Activated naive CD4-positive, alpha-beta T cell treated with anti-CD3 and anti-CD28 coated beads for 36 hours (primary cell): ENCODE results near the gene RNU5B-1. TPM values are rescaled to one million over a fixed set of nuclear protein-coding genes. Genes with fewer than 3 reads are reported as not detected.

Experiments
- CTCF ChIA-PET: fragments of 350-600 bp; sonication (Branson Sonifier 250); formaldehyde crosslinking; loops from one replicate; lab custom pipeline; 2021; ENCODE audit warnings: antibody characterized with exemption; lab: Charles Lee
- DNase-seq: peaks from one replicate; pipeline ENCODE4 v3.0.0-alpha.2; 2020
- H3K27ac Mint-ChIP-seq: one replicate; pipeline ENCODE4 v1.8.0; 2021; ENCODE audit warnings: mild to moderate bottlenecking, mixed read lengths
- H3K27me3 Mint-ChIP-seq: one replicate; pipeline ENCODE4 v1.8.0; 2021; ENCODE audit warnings: low read depth, mixed read lengths
- H3K36me3 Mint-ChIP-seq: one replicate; pipeline ENCODE4 v1.8.0; 2021; ENCODE audit warnings: low read depth, mixed read lengths
- H3K4me1 Mint-ChIP-seq: one replicate; pipeline ENCODE4 v1.8.0; 2021; ENCODE audit warnings: low read depth, mixed read lengths
- H3K4me3 Mint-ChIP-seq: one replicate; pipeline ENCODE4 v1.8.0; 2021; ENCODE audit warnings: mild to moderate bottlenecking, moderate library complexity, mixed read lengths
- H3K9me3 Mint-ChIP-seq: one replicate; pipeline ENCODE4 v1.8.0; 2021; ENCODE audit warnings: mixed read lengths
- intact Hi-C: fragments of 100-400 bp; cut with micrococcal nuclease; formaldehyde crosslinking; loops from one replicate; pipeline ENCODE4 v1.15.1; 2023
- total RNA-seq, 2 experiments: library from RNA; stranded (reverse); gene quantifications; one replicate each; pipeline ENCODE4 v1.2.3, GENCODE V29; 2021

Gene RNU5B-1
- total RNA-seq, 2 experiments from 2014 or later, result not detected

DNA sequence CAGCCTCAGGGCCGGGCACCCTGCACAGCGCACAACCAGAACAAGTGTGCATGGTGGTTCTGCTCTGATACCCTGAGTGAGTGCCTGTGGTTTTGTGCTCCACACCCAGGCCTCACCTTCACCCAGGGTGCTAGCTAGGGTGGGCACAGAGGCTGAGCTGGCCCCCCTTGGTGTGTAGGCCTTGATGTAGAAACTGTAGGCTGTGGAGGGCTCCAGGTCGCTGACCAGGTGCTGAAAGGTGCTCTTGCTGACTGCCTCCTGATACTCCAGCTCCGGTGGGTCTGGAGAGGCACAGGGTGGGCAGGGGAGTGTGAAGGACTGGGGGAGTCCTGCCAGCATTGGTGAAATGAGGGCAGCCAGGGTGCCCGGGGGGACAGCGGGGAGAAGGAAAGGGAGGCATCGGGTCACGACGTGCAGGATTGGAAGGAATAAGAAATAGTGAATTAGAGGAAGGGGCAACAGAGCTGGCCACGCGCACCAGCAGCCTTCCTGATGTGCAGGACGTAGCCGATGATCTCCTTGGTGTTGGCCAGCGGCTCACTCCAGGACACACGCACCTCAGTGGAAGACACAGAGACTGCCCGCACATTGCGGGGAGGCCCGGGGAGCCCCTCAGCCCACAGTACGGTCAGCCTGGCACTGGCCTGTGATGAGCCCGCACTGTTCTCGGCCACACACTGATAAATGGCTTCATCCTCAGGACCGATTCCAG lies 26.6 kb downstream of the RNU5B-1 start:
- Mint-ChIP-seq H3K27ac (no peak overlapping the region), H3K27me3 (peaks cover 5% of the 10 kb centered on the region), H3K9me3 (no peaks in the 10 kb centered on the region), H3K4me1 (no peaks in the 10 kb centered on the region), H3K36me3 (no peaks in the 10 kb centered on the region), H3K4me3 (no peak overlapping the region)
- no peak for DNase-seq
- intact Hi-C loops, result no loop called here
- CTCF ChIA-PET, result no interaction called here

DNA sequence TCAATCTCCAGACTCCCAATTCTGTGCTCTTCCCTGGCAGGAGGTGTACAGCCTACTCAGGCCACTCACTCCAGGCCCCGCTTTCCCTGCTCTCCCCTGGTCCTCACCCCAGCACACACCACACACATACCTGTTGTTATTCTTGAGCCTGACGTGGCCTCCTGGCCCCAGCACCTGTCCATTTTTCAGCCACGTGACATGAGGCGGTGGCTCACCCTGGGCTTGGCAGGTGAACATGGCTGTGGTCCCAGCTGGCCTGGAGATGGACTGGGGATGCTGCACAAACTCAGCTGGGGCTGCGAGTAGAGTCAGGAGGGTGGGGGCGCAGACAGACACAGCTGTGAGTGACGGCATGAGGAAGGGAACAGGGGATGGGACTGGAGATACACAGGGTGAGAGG lies 27.3 kb downstream of the RNU5B-1 start:
- CTCF ChIA-PET, result no interaction called here
- DNase-seq, result no peak
- Mint-ChIP-seq H3K27ac (no peak overlapping the region), H3K36me3 (no peaks in the 10 kb centered on the region), H3K4me3 (no peak overlapping the region), H3K9me3 (no peaks in the 10 kb centered on the region), H3K4me1 (no peaks in the 10 kb centered on the region), H3K27me3 (peaks cover 5% of the 10 kb centered on the region)
- intact Hi-C loops, result no loop called here

DNA sequence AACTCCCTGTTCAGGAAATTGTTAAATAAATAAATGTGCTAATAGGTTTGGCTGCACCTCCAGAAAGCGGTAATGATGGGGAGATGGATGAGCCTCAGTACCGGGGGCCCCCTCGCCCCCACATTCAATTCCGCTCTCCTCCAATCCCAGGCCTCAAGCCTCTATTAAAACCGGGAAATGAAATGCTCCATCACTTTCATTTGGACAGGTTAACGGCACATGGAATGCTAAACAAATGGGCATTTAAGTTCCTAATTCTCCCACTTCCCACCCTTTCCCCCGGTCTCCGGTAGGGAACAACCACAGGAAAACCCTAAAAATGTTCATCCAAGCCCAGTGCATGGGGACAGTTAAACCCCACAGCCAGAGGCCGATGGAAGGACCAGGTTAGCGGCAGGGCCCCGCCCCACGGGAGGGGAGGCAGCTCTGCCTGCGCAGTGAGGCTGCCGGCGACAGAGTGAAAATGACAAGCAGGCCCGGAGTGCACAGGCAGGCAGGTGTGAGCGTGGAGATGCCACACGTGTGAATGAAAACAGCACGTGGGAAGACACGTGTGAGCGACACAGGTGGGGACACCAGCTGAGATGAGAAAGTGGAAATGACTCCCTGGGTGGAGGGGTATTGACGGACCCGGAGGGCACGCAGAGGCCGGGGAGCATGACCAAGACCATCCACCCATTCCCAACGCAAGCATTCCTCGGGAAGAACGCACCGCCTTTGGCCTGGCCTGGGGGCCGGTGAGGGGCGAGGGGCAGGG lies 28.1 kb downstream of the RNU5B-1 start:
- H3K27me3 Mint-ChIP-seq, result peaks cover 5% of the 10 kb centered on the region
- DNase-seq, result no peak
- H3K4me1 Mint-ChIP-seq, result no peaks in the 10 kb centered on the region
- no peaks in the 10 kb centered on the region for H3K36me3 Mint-ChIP-seq
- H3K4me3 Mint-ChIP-seq, result no peak overlapping the region
- no peaks in the 10 kb centered on the region for H3K9me3 Mint-ChIP-seq
- intact Hi-C loops, result no loop called here
- CTCF ChIA-PET, result no interaction called here
- no peak overlapping the region for H3K27ac Mint-ChIP-seq

DNA sequence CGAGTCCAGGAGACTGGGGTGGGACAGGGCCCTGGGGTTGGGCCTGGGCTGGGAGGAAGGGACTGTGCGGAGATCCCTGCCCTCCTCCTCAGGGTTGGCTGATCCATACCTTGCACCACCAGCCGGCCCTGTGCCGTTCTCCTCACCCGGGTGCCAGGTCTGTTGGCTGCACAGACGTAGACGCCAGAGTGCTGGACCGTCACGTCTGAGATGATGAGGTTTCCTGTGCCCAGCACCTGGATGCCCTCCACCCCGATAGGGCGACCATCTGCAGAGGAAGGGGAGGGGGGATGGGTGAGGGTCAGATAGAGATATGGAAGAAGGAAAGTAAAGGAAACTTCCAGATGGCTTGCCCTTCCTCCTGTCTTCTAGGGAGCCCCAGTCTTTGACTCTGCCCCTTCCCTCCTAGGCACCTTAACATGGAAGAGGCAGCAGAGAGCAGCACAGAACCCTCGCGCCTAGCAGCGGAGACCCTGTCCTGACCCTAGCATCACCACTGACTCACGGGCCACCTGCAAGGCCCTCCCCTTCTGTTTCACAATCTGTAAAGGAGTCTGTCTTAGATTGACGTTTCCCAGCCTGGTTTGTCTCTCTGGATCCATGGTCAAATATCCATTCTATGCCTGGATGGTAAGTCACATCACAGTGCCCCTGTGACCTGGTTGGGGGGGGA lies 28.8 kb downstream of the RNU5B-1 start:
- H3K4me1 Mint-ChIP-seq, result no peaks in the 10 kb centered on the region
- DNase-seq, result no peak
- H3K27me3 Mint-ChIP-seq, result peaks cover 3% of the 10 kb centered on the region
- H3K36me3 Mint-ChIP-seq, result no peaks in the 10 kb centered on the region
- no peak overlapping the region for H3K4me3 Mint-ChIP-seq
- intact Hi-C loops, result no loop called here
- CTCF ChIA-PET, result no interaction called here
- H3K9me3 Mint-ChIP-seq, result no peaks in the 10 kb centered on the region
- H3K27ac Mint-ChIP-seq, result no peak overlapping the region

DNA sequence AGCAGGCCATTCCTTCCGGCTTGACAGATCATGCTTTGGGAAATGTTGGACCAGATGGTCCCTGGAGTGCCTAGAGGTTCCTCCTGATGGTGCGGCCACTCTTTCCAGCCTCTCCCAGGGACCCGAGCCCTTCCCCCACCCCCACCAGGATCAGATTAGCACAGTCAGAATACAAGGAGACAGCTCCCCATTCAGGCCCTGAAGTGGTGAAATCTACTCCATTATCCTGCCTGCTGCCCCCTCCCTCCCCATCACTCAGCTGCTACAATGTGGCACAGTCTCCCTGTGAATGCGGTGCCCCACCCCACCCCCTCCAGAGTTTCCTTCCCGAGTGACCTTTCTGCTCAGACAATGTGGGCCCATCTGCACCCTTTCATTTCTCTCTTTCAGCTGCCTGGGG lies 29.4 kb downstream of the RNU5B-1 start:
- no peak for DNase-seq
- Mint-ChIP-seq H3K27ac (no peak overlapping the region), H3K36me3 (no peaks in the 10 kb centered on the region), H3K4me1 (no peaks in the 10 kb centered on the region), H3K4me3 (no peak overlapping the region), H3K27me3 (peaks cover 3% of the 10 kb centered on the region), H3K9me3 (no peaks in the 10 kb centered on the region)
- intact Hi-C loops, result no loop called here
- CTCF ChIA-PET, result no interaction called here

DNA sequence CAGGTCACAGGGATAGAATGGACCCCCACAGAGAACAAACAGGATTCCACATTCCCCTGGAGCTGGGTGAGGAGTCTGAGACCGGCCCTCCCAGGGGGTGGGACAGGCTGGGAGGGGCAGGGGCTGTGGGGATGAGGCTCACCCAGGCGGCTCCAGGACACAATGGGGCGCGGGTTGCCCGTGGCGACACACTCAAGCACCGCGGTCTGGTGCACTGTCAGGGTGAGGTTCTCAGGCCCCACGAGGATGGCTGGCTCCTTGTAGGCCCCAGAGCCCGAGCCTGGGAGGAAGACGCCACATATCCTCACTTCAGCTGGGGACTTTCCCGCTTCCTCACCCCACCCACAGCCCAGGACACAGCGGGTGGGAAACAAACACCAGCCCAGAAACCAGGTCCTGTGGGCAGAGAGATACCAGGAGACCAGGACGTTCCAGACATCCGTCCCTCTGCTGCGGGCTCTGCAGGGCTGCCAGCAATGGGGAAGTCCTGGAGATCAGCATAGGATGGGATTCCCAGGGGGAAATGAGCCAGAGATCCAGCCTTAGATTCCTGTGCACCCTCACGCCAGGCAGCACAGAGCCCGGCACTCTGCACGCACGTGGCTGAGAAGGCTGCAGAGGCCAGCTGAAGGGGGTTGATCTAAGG lies 30.2 kb downstream of the RNU5B-1 start:
- Mint-ChIP-seq H3K27ac (no peak overlapping the region), H3K4me1 (no peaks in the 10 kb centered on the region), H3K36me3 (no peaks in the 10 kb centered on the region), H3K27me3 (peaks cover 3% of the 10 kb centered on the region), H3K4me3 (no peak overlapping the region), H3K9me3 (no peaks in the 10 kb centered on the region)
- CTCF ChIA-PET, result no interaction called here
- intact Hi-C loops, result no loop called here
- no peak for DNase-seq

DNA sequence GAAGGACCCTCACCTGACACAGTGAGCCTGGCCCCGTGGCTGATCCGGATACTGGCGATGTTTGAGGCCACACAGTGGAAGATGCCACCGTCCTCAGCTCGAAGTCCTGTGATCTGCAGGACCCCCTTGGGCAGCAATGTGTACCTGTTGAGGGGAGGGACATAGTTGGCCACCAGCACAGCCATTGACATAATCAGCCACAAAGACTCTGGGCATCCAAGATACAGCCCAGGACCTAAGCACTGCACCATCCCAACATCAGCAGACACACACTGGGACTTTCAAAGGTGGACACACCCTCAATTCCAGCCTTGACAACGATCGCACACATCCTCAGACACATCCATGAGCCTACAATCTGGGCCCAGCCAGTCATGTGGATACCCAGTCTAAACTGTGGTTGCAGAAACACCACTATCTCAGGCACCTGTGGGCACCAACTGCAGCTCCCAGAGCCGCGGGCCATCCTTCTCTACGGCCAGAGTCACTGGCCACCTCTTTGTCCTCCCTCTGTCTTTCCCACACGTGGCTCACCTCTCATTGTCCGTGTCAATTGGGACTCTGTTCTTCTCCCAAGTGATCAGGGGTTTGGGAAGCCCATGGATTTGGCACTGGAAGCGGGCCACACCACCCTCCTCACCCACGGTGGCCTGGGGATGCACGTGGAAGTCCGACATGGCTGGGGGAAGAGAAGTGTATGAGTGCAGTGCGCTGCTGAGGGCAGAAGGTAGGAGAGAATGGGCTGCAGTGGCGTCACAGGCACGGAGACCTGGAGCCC lies 31.0 kb downstream of the RNU5B-1 start:
- Mint-ChIP-seq H3K27ac (no peak overlapping the region), H3K27me3 (peaks cover 3% of the 10 kb centered on the region), H3K4me1 (no peaks in the 10 kb centered on the region), H3K9me3 (no peaks in the 10 kb centered on the region), H3K36me3 (no peaks in the 10 kb centered on the region), H3K4me3 (no peak overlapping the region)
- no peak for DNase-seq
- intact Hi-C loops, result no loop called here
- CTCF ChIA-PET, result interaction anchor here (1.6 kb wide), 1 partner anchor 16 kb away, joined by 6 read pairs; no protein-coding TSS in a partner anchor

DNA sequence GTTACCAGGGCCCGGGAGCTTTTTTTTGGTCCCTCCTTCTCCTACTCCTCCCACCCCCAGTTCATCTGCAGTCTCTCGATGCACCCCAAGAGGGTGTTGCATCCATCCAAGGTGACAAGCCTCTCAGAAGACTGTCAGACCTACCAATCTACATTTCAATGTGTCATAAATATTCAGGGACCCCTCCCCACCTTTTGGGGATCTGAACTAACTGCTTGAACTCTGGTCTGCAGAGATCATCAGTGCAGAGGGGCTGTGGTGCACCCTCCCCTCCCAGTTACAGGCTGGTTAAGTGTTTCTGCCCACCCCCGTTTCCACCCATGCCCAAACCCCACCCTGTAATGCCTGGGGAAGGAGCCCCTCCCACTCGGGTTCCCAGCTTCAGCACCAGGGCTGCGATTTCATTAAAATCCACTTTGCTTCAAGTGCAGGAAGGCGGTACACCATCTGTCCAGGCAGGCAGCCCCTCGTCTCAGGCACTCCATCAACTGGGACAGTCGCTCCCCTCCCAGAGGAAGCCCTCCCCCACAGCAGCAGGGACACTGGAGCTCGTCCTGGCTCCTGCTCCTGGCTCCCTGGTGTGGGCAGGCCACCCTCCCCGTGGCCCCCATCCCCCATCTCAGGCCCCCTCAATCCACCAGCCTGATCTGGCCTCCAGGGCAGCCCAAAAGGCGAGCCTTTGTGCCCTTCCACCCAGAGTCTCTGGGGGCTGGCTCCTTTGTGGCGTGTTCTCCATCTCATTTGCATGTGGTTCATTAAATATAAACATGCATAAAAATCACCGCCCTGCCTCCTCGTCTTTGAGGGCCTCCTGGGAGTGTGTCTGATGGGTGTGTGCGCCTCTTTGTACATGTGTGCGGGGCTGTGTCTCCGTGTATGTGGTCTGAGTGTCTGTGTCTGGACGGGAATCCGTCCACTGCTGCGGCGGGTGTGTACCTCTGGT lies 32.3 kb downstream of the RNU5B-1 start:
- intact Hi-C loops, result no loop called here
- Mint-ChIP-seq H3K27ac (no peak overlapping the region), H3K9me3 (no peaks in the 10 kb centered on the region), H3K4me3 (no peak overlapping the region), H3K27me3 (peaks cover 3% of the 10 kb centered on the region), H3K36me3 (no peaks in the 10 kb centered on the region), H3K4me1 (no peaks in the 10 kb centered on the region)
- DNase-seq, result no peak
- CTCF ChIA-PET, result interaction anchor here (1.6 kb wide), 1 partner anchor 17 kb away, joined by 6 read pairs; no protein-coding TSS in a partner anchor

DNA sequence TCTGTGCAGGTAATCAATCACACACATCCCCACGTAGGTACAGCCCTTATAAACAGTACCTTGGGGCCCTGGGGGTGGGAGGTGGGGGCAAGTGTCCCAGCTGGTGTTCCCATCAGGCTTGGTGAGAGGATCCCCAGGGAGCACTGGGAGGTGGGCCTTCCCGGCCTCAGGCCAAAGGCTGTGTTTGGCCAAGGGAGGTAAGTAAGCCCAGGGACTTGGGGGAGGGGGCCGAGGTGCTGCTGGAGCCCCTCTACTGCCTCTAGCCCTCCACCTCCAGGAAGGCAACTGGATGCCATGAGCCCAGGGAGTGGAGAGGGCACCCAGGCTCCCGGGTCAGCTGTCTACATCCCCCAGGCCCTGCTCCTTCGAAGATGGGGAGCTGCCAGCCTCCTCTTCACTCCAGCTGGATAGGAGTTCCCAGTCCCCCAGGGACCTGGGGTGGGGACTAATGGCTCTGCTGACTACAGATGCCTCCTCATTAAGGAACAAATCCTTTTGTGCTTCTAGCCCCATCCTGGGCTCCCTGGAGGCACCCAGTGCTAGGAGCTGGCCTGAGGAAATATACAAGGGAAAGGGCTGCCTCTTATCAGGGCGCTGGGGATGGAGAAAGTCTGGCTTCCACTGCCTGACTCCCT lies 33.1 kb downstream of the RNU5B-1 start:
- CTCF ChIA-PET, result interaction anchor here (0.6 to 1.9 kb wide), 3 partner anchors 18 to 62 kb away, joined by 3 to 6 read pairs (median 4); no protein-coding TSS in a partner anchor

DNA sequence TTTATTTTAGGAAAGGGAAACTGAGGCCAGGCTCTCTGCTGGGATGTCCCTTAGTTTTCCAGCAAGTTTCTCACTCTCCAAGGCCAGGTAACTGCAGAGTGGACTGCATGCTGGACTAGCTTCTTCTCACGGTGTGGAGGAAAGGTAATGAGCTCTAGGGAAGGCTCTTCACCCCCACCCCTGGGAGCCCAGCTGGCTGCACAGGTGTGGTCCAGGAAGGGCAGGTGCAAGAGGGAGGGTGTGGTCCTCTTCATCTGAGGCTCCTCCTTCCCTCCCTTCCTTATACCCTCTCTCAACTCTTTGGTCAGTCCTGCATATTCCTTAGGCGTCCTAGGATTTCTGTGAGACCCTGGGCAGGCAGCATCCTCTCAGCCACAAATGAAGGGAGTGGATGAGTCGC lies 33.9 kb downstream of the RNU5B-1 start:
- no peak for DNase-seq
- intact Hi-C loops, result no loop called here
- Mint-ChIP-seq H3K9me3 (no peaks in the 10 kb centered on the region), H3K27ac (no peak overlapping the region), H3K27me3 (peaks cover 3% of the 10 kb centered on the region), H3K36me3 (no peaks in the 10 kb centered on the region), H3K4me3 (no peak overlapping the region), H3K4me1 (no peaks in the 10 kb centered on the region)
- CTCF ChIA-PET, result interaction anchor here (1.9 kb wide), 1 partner anchor 34 kb away, joined by 4 read pairs; no protein-coding TSS in a partner anchor

More for the DNA sequence above, 33.1 kb downstream of the RNU5B-1 start:
- Mint-ChIP-seq H3K4me1 (no peaks in the 10 kb centered on the region), H3K36me3 (no peaks in the 10 kb centered on the region), H3K27ac (no peak overlapping the region), H3K27me3 (peaks cover 3% of the 10 kb centered on the region), H3K4me3 (no peak overlapping the region), H3K9me3 (no peaks in the 10 kb centered on the region)
- intact Hi-C loops, result no loop called here
- no peak for DNase-seq
